ENCODE data around the gene INPP5B. TPM values are rescaled to one million over a fixed set of nuclear protein-coding genes. Genes with fewer than 3 reads are reported as not detected.

Gene INPP5B
- total and polyA plus RNA-seq, 2 experiments from 2014 or later = 6.9 to 29.1 TPM

GRCh38 chr1:37888022-37888700 lies 58.7 kb downstream of the INPP5B start:
- Mint-ChIP-seq H3K27ac (no peak overlapping the region), H3K4me3 (no peak overlapping the region), H3K27me3 (ENCODE audit: insufficient read depth, low read depth, poor library complexity) (peaks cover 3% of the 10 kb centered on the region), H3K9me3 (no peaks in the 10 kb centered on the region), H3K4me1 (no peaks in the 10 kb centered on the region), H3K36me3 (ENCODE audit: low read depth) (peaks cover 50% of the 10 kb centered on the region)
- Histone ChIP-seq H3K79me2 (replicated peaks; ENCODE audit: insufficient read depth) (no peaks in the 10 kb centered on the region; the same call in 1 of the 2 replicates), H3K36me3 (ENCODE audit: insufficient read depth) (peaks cover 28% of the 10 kb centered on the region), H4K20me1 (replicated peaks; ENCODE audit: insufficient read depth) (no peaks in the 10 kb centered on the region; the same call in 1 of the 2 replicates), H3F3A (replicated peaks; ENCODE audit: low read depth) (no peaks in the 10 kb centered on the region), H3K4me1 (ENCODE audit: insufficient read depth) (no peaks in the 10 kb centered on the region), H3K27me3 (ENCODE audit: insufficient read depth) (no peaks in the 10 kb centered on the region), H3K9me2 (ENCODE audit: insufficient read depth) (no peaks in the 10 kb centered on the region), H2AFZ (no peak overlapping the region), H3K27ac (ENCODE audit: low read depth) (no peak overlapping the region), H3K4me3 (no peak overlapping the region), H3K4me2 (no peak overlapping the region)
- TF ChIP-seq ZNF331 (CRISPR knock-in tag; IDR thresholded peaks at IDR 0.05; ENCODE audit: low read depth) = no peak
- no peak for TF ChIP-seq JUNB (IDR thresholded peaks at IDR 0.05; ENCODE audit: unreplicated experiment)
- no peak for TF ChIP-seq EZH2phosphoT487 (IDR thresholded peaks at IDR 0.05; ENCODE audit: unreplicated experiment)
- no peak for TF ChIP-seq ETS1 (IDR thresholded peaks at IDR 0.05)
- TF ChIP-seq, protein P1, sequence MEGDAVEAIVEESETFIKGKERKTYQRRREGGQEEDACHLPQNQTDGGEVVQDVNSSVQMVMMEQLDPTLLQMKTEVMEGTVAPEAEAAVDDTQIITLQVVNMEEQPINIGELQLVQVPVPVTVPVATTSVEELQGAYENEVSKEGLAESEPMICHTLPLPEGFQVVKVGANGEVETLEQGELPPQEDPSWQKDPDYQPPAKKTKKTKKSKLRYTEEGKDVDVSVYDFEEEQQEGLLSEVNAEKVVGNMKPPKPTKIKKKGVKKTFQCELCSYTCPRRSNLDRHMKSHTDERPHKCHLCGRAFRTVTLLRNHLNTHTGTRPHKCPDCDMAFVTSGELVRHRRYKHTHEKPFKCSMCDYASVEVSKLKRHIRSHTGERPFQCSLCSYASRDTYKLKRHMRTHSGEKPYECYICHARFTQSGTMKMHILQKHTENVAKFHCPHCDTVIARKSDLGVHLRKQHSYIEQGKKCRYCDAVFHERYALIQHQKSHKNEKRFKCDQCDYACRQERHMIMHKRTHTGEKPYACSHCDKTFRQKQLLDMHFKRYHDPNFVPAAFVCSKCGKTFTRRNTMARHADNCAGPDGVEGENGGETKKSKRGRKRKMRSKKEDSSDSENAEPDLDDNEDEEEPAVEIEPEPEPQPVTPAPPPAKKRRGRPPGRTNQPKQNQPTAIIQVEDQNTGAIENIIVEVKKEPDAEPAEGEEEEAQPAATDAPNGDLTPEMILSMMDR (conservative IDR thresholded peaks at IDR 0.05; ENCODE audit: low read depth in 2 of 2) = no peak
- TF ChIP-seq POLR2AphosphoS5 (IDR thresholded peaks at IDR 0.05; ENCODE audit: low read depth) = no peak
- TF ChIP-seq NANOG (IDR thresholded peaks at IDR 0.05; ENCODE audit: borderline replicate concordance) = no peak
- no peak for TF ChIP-seq ZNF114 (CRISPR knock-in tag; IDR thresholded peaks at IDR 0.05)
- TF ChIP-seq, protein P2, sequence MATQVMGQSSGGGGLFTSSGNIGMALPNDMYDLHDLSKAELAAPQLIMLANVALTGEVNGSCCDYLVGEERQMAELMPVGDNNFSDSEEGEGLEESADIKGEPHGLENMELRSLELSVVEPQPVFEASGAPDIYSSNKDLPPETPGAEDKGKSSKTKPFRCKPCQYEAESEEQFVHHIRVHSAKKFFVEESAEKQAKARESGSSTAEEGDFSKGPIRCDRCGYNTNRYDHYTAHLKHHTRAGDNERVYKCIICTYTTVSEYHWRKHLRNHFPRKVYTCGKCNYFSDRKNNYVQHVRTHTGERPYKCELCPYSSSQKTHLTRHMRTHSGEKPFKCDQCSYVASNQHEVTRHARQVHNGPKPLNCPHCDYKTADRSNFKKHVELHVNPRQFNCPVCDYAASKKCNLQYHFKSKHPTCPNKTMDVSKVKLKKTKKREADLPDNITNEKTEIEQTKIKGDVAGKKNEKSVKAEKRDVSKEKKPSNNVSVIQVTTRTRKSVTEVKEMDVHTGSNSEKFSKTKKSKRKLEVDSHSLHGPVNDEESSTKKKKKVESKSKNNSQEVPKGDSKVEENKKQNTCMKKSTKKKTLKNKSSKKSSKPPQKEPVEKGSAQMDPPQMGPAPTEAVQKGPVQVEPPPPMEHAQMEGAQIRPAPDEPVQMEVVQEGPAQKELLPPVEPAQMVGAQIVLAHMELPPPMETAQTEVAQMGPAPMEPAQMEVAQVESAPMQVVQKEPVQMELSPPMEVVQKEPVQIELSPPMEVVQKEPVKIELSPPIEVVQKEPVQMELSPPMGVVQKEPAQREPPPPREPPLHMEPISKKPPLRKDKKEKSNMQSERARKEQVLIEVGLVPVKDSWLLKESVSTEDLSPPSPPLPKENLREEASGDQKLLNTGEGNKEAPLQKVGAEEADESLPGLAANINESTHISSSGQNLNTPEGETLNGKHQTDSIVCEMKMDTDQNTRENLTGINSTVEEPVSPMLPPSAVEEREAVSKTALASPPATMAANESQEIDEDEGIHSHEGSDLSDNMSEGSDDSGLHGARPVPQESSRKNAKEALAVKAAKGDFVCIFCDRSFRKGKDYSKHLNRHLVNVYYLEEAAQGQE (IDR thresholded peaks at IDR 0.05; ENCODE audit: unreplicated experiment) = no peak
- no peak for TF ChIP-seq STAT1 (IDR thresholded peaks at IDR 0.05; ENCODE audit: unreplicated experiment)
- TF ChIP-seq CREB1 (CRISPR knock-in tag; IDR thresholded peaks at IDR 0.05; ENCODE audit: low read depth) = no peak
- TF ChIP-seq EZH2 (IDR thresholded peaks at IDR 0.05; ENCODE audit: low read depth, unreplicated experiment) = no peak
- no peak for TF ChIP-seq ZNF462 (CRISPR knock-in tag; IDR thresholded peaks at IDR 0.05)
- ATAC-seq = no peak
- DNase-seq (ENCODE audit: low spot score) = no peak
